Endothelial cell (in vitro differentiated cells): ENCODE data around the gene SUSD1. TPM values are rescaled to one million over a fixed set of nuclear protein-coding genes. Genes with fewer than 3 reads are reported as not detected.

Experiments
- DNase-seq: peaks from one replicate; pipeline ENCODE4 v3.0.0; 2021; ENCODE audit warnings: low spot score
- H3K27ac Mint-ChIP-seq: one replicate; pipeline ENCODE4 v1.8.0; 2021; ENCODE audit warnings: mixed read lengths, inconsistent platforms; ENCODE audit not compliant: unreplicated experiment
- H3K27me3 Mint-ChIP-seq: one replicate; pipeline ENCODE4 v1.8.0; 2021; ENCODE audit warnings: mild to moderate bottlenecking, moderate library complexity, mixed read lengths, inconsistent platforms; ENCODE audit not compliant: unreplicated experiment
- H3K36me3 Mint-ChIP-seq: one replicate; pipeline ENCODE4 v1.8.0; 2021; ENCODE audit warnings: mild to moderate bottlenecking, low read depth, mixed read lengths, inconsistent platforms; ENCODE audit not compliant: unreplicated experiment
- H3K4me1 Mint-ChIP-seq: one replicate; pipeline ENCODE4 v1.8.0; 2021; ENCODE audit warnings: mild to moderate bottlenecking, mixed read lengths, inconsistent platforms; ENCODE audit not compliant: unreplicated experiment
- H3K4me3 Mint-ChIP-seq: one replicate; pipeline ENCODE4 v1.8.0; 2021; ENCODE audit warnings: mild to moderate bottlenecking, mixed read lengths, inconsistent platforms; ENCODE audit not compliant: unreplicated experiment
- H3K9me3 Mint-ChIP-seq: one replicate; pipeline ENCODE4 v1.8.0; 2021; ENCODE audit warnings: mixed read lengths, inconsistent platforms; ENCODE audit not compliant: unreplicated experiment
- total RNA-seq: library from RNA; stranded (reverse); fragmentation: NEBNext Ultra II Directional; extraction: Animal tissue kit (Norgen Biotek cat#: 25700); gene quantifications from one replicate; pipeline ENCODE4 v1.2.1, GENCODE V29; 2021; ENCODE audit not compliant: unreplicated experiment
- TF ChIP-seq, protein P1 (sequence below): fragments of 200-600 bp; sonication (generic); IDR thresholded peaks from one replicate; pipeline ENCODE4 v1.5.0; 2021; ENCODE audit warnings: antibody characterized with exemption; ENCODE audit not compliant: unreplicated experiment

Gene SUSD1
- total RNA-seq, 1 donor from 2014 or later: 5.7 TPM

DNA sequence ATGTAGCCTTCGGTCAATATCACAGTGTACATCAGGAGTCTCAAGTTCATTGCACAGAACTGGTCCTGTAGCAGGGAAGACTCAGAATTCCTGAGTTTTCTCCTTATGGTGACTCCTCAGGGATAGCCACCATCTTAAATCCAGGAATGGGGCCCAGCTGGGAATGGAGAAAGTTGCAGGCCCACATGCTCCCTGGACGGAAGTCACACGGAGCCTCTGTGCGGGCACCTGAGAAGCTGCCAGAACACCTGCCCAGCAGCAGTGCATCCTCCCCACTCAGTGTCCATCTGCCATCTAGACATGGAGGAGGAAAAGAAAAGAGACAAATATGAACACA, 133.9 kb downstream of the SUSD1 start:
- H3K36me3 Mint-ChIP-seq: peaks cover 4% of the 10 kb centered on the region
- DNase-seq: no peak
- H3K27ac Mint-ChIP-seq: no peak overlapping the region
- H3K4me3 Mint-ChIP-seq: no peak overlapping the region
- H3K4me1 Mint-ChIP-seq: peaks cover 14% of the 10 kb centered on the region
- H3K9me3 Mint-ChIP-seq: no peaks in the 10 kb centered on the region
- peaks cover 5% of the 10 kb centered on the region for H3K27me3 Mint-ChIP-seq
- TF ChIP-seq, protein P1, sequence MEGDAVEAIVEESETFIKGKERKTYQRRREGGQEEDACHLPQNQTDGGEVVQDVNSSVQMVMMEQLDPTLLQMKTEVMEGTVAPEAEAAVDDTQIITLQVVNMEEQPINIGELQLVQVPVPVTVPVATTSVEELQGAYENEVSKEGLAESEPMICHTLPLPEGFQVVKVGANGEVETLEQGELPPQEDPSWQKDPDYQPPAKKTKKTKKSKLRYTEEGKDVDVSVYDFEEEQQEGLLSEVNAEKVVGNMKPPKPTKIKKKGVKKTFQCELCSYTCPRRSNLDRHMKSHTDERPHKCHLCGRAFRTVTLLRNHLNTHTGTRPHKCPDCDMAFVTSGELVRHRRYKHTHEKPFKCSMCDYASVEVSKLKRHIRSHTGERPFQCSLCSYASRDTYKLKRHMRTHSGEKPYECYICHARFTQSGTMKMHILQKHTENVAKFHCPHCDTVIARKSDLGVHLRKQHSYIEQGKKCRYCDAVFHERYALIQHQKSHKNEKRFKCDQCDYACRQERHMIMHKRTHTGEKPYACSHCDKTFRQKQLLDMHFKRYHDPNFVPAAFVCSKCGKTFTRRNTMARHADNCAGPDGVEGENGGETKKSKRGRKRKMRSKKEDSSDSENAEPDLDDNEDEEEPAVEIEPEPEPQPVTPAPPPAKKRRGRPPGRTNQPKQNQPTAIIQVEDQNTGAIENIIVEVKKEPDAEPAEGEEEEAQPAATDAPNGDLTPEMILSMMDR: no peak

DNA sequence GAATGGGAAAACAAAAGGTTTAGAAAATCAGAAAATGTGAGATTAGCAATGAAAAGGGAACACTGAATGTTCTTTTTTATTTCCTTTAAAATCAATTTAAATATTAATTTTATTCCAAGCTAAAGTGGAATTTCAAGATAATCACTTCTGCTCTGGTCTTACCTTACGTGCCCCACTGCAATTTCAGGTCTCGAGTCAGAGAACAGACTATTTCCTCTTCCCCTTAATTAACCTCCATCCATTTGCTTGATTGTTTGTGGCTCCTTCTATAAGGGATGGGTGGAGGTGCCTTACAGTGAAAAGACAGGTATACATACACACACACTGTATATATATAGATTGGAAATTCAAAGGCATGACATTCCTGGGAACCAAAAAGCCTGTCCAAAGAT, 137.1 kb downstream of the SUSD1 start:
- Mint-ChIP-seq H3K4me3 (no peak overlapping the region), H3K27me3 (peaks cover 5% of the 10 kb centered on the region), H3K27ac (no peak overlapping the region), H3K36me3 (peaks cover 4% of the 10 kb centered on the region), H3K4me1 (peaks cover 14% of the 10 kb centered on the region), H3K9me3 (no peaks in the 10 kb centered on the region)
- DNase-seq: no peak
- TF ChIP-seq, protein P1: no peak

- H3K4me3 Mint-ChIP-seq: no peak overlapping the region
- TF ChIP-seq, protein P1: no peak
- H3K9me3 Mint-ChIP-seq: no peaks in the 10 kb centered on the region
- DNase-seq: no peak
- peaks cover 4% of the 10 kb centered on the region for H3K36me3 Mint-ChIP-seq
- H3K27me3 Mint-ChIP-seq: peaks cover 5% of the 10 kb centered on the region
- H3K4me1 Mint-ChIP-seq: peaks cover 14% of the 10 kb centered on the region
- H3K27ac Mint-ChIP-seq: peak overlapping the region; percentile 28
Measured at GRCh38 chr9:112037281-112038016, 137.6 kb downstream of the SUSD1 start.

DNA sequence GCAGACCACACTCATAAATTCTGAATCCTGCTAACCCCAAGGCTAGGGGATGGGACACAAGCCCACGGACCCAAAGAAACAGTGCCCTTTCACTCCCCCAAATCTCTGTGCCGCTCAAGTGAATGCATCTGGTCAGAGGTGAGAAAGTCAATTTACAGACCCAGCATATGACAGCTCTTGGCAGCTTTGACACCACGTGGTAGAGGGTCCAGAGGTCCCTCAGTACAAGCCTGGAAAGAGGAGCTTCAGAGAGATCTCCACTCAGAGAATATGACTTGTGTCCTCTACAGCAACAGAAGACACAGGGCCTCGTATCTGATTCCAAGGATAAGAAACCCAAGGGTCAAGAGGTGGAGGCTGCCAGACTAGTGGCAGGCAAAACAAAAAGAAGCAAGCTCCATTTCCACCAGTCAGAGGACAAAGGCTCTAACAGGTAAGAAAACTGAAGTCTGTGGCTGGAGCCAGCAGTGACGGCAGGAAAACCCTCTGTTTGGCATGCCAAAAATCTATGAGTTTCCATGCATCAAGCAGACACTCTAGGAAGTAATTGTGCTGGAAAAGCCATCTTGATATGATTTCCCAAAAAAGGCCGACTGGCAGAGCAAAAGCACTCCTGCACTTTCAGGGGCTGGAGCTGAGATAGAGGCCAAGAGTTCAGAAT, 139.8 kb downstream of the SUSD1 start:
- peaks cover 12% of the 10 kb centered on the region for H3K4me1 Mint-ChIP-seq
- no peaks in the 10 kb centered on the region for H3K36me3 Mint-ChIP-seq
- TF ChIP-seq, protein P1: no peak
- DNase-seq: no peak
- no peak overlapping the region for H3K27ac Mint-ChIP-seq
- no peak overlapping the region for H3K4me3 Mint-ChIP-seq
- peaks cover 4% of the 10 kb centered on the region for H3K27me3 Mint-ChIP-seq
- H3K9me3 Mint-ChIP-seq: no peaks in the 10 kb centered on the region

- no peak overlapping the region for H3K27ac Mint-ChIP-seq
- no peak overlapping the region for H3K4me3 Mint-ChIP-seq
- peaks cover 18% of the 10 kb centered on the region for H3K4me1 Mint-ChIP-seq
- H3K9me3 Mint-ChIP-seq: no peaks in the 10 kb centered on the region
- no peak for DNase-seq
- peaks cover 2% of the 10 kb centered on the region for H3K27me3 Mint-ChIP-seq
- TF ChIP-seq, protein P1: no peak
- no peaks in the 10 kb centered on the region for H3K36me3 Mint-ChIP-seq
Measured at GRCh38 chr9:112034216-112034611, 140.9 kb downstream of the SUSD1 start.
